IMR-90 (cell line): ENCODE results near the gene HMOX1. TPM values are rescaled to one million over a fixed set of nuclear protein-coding genes. Genes with fewer than 3 reads are reported as not detected.

Experiments used
- ATAC-seq: fragments of 200-7000 bp; cut with Tn5 transposase; 2 replicates; pipeline ENCODE4 v1.9.1; 2020; ENCODE audit warnings: low read depth, mild to moderate bottlenecking, moderate library complexity
- BruUV-seq: library from RNA; stranded (reverse); fragments of 400-500 nt; replicated peaks from 2 replicates; lab custom pipeline; 2021; lab: Mats Ljungman, UMichigan
- CTCF ChIA-PET: fragments of 300-600 bp; formaldehyde crosslinking; extraction: SDS; loops from one replicate; lab custom pipeline; 2021; ENCODE audit warnings: antibody characterized with exemption; lab: Yijun Ruan, JAX
- POLR2A ChIA-PET: fragments of 300-600 bp; sonication (Branson Sonifier 250); formaldehyde crosslinking; loops from one replicate; lab custom pipeline; 2022; ENCODE audit warnings: antibody characterized with exemption; ENCODE audit not compliant: unreplicated experiment; lab: Charles Lee
- DNase-seq: peaks from one replicate; pipeline ENCODE4 v3.0.0; 2013
- H2AFZ ChIP-seq: replicated peaks from 2 replicates; pipeline ENCODE3; 2013; ENCODE audit warnings: low read length, mild to moderate bottlenecking; ENCODE audit not compliant: poor library complexity
- H2AK5ac ChIP-seq: 2 replicates; pipeline ENCODE4 v1.6.1; 2013; ENCODE audit warnings: low read depth, low read length, inconsistent platforms
- H2AK9ac ChIP-seq: replicated peaks from 2 replicates; pipeline ENCODE3; 2013; ENCODE audit warnings: mild to moderate bottlenecking, low read depth, low read length, moderate library complexity; ENCODE audit not compliant: poor library complexity
- H2BK120ac ChIP-seq: 2 replicates; pipeline ENCODE4 v1.6.1; 2013; ENCODE audit warnings: low read depth, low read length, inconsistent platforms
- H2BK15ac ChIP-seq: 3 replicates; pipeline ENCODE4 v1.6.1; 2013; ENCODE audit warnings: low read depth, low read length, inconsistent platforms
- H2BK20ac ChIP-seq: 2 replicates; pipeline ENCODE4 v1.6.1; 2013; ENCODE audit warnings: low read depth, mild to moderate bottlenecking, inconsistent platforms, low read length, moderate library complexity
- H2BK5ac ChIP-seq: 2 replicates; pipeline ENCODE4 v1.6.1; 2013; ENCODE audit warnings: mild to moderate bottlenecking, low read depth, low read length, inconsistent platforms; ENCODE audit not compliant: poor library complexity, severe bottlenecking
- H3K14ac ChIP-seq: replicated peaks from 2 replicates; pipeline ENCODE4 v1.6.1; 2013; ENCODE audit warnings: low read depth, low read length, inconsistent platforms
- H3K18ac ChIP-seq: 2 replicates; pipeline ENCODE4 v1.6.1; 2013; ENCODE audit warnings: low read depth, low read length, control low read depth
- H3K23ac ChIP-seq: 2 replicates; pipeline ENCODE4 v1.6.1; 2013; ENCODE audit warnings: low read depth, low read length, inconsistent platforms
- H3K27ac ChIP-seq: 2 replicates; pipeline ENCODE4 v1.5.1; 2013; ENCODE audit warnings: mild to moderate bottlenecking, control low read depth, low read length; ENCODE audit not compliant: insufficient read depth
- H3K27me3 ChIP-seq: 2 replicates; pipeline ENCODE4 v1.6.1; 2013; ENCODE audit warnings: low read length; ENCODE audit not compliant: control insufficient read depth, insufficient read depth
- H3K36me3 ChIP-seq: 2 replicates; pipeline ENCODE4 v1.6.1; 2013; ENCODE audit warnings: low read length, mixed read lengths; ENCODE audit not compliant: control insufficient read depth, insufficient read depth
- H3K4ac ChIP-seq: 2 replicates; pipeline ENCODE4 v1.6.1; 2013; ENCODE audit warnings: low read depth, low read length, inconsistent platforms
- H3K4me1 ChIP-seq: 2 replicates; pipeline ENCODE4 v1.6.1; 2013; ENCODE audit warnings: low read length, mixed read lengths; ENCODE audit not compliant: control insufficient read depth, insufficient read depth
- H3K4me2 ChIP-seq: 2 replicates; pipeline ENCODE4 v1.6.1; 2013; ENCODE audit warnings: low read depth, mild to moderate bottlenecking, control low read depth, low read length, moderate library complexity
- H3K4me3 ChIP-seq: 2 replicates; pipeline ENCODE4 v1.5.1; 2013; ENCODE audit warnings: low read depth, mild to moderate bottlenecking, control low read depth, low read length, moderate library complexity; ENCODE audit not compliant: insufficient read depth
- H3K56ac ChIP-seq: 2 replicates; pipeline ENCODE4 v1.6.1; 2013; ENCODE audit warnings: low read length, inconsistent platforms; ENCODE audit not compliant: insufficient read depth; ENCODE audit errors: extremely low read depth
- H3K79me1 ChIP-seq, 2 experiments: 2 replicates each; pipeline ENCODE4 v1.6.1; 2013; ENCODE audit warnings: low read length in 2 of 2, inconsistent platforms in 1 of 2, low read depth in 1 of 2
- H3K9ac ChIP-seq: 2 replicates; pipeline ENCODE4 v1.6.1; 2013; ENCODE audit warnings: low read depth, low read length, control low read depth
- H3K9me1 ChIP-seq: 2 replicates; pipeline ENCODE4 v1.6.1; 2013; ENCODE audit warnings: low read length, inconsistent platforms; ENCODE audit not compliant: insufficient read depth
- H3K9me3 ChIP-seq: 2 replicates; pipeline ENCODE4 v1.6.1; 2013; ENCODE audit warnings: low read length; ENCODE audit not compliant: control insufficient read depth, insufficient read depth
- H4K20me1 ChIP-seq: 2 replicates; pipeline ENCODE4 v1.6.1; 2013; ENCODE audit warnings: low read length, inconsistent platforms; ENCODE audit not compliant: insufficient read depth
- H4K5ac ChIP-seq: 2 replicates; pipeline ENCODE4 v1.6.1; 2013; ENCODE audit warnings: mild to moderate bottlenecking, low read depth, low read length, control low read depth
- H4K8ac ChIP-seq, 2 experiments: 2 replicates each; pipeline ENCODE4 v1.6.1; 2013; ENCODE audit warnings: low read depth in 2 of 2, low read length in 2 of 2, control low read depth in 1 of 2, inconsistent platforms in 1 of 2
- H4K91ac ChIP-seq: 2 replicates; pipeline ENCODE4 v1.6.1; 2013; ENCODE audit warnings: low read depth, low read length, inconsistent platforms; ENCODE audit not compliant: insufficient read depth
- BHLHE40 ChIP-seq: fragments of 150-350 bp; IDR thresholded peaks from 2 replicates; pipeline ENCODE4 v1.6.1; 2016; ENCODE audit warnings: mild to moderate bottlenecking, low read depth, low read length
- FOS ChIP-seq: fragments of 150-350 bp; IDR thresholded peaks from 2 replicates; pipeline ENCODE4 v1.6.1; 2016; ENCODE audit warnings: low read depth, low read length
- MAZ ChIP-seq: IDR thresholded peaks from 2 replicates; pipeline ENCODE4 v1.6.1; 2012; ENCODE audit warnings: low read depth, mild to moderate bottlenecking, low read length, improper control_type of control experiment, moderate library complexity, borderline replicate concordance
- MXI1 ChIP-seq: IDR thresholded peaks from 2 replicates; pipeline ENCODE4 v1.6.1; 2012; ENCODE audit warnings: low read depth, mild to moderate bottlenecking, low read length, moderate library complexity, borderline replicate concordance
- POLR2A ChIP-seq: IDR thresholded peaks from 2 replicates; pipeline ENCODE4 v1.6.1; 2012; ENCODE audit warnings: mild to moderate bottlenecking, low read depth, low read length
- RCOR1 ChIP-seq: IDR thresholded peaks from 2 replicates; pipeline ENCODE4 v1.6.1; 2012; ENCODE audit warnings: mild to moderate bottlenecking, low read length, improper control_type of control experiment; ENCODE audit not compliant: insufficient replicate concordance
- RFX5 ChIP-seq: IDR thresholded peaks from 2 replicates; pipeline ENCODE4 v1.8.0; 2012; ENCODE audit warnings: low read depth, mild to moderate bottlenecking, low read length, moderate library complexity
- WGBS, 2 experiments: methylation state at CpG; one replicate each; pipeline versions ENCODE4 v1.1.5 to v1.1.7; 2013; ENCODE audit warnings: missing lambda C conversion rate in 2 of 2; ENCODE audit not compliant: insufficient read length in 1 of 2; ENCODE audit errors: extremely low coverage in 2 of 2; 5-methylcytosine and 5-hydroxymethylcytosine counted together
- dilution Hi-C: fragments of 300-500 bp; cut with HindIII; formaldehyde crosslinking; loops from one replicate; pipeline ENCODE4 v1.14.3; 2018; ENCODE audit warnings: low sequenced_read_pairs; ENCODE audit not compliant: unreplicated experiment
- in situ Hi-C: fragments of 300-500 bp; cut with MboI; formaldehyde crosslinking; loops from 3 replicates; pipeline ENCODE4 v1.14.3; 2019; ENCODE audit warnings: low sequenced_read_pairs, inconsistent platforms, mixed read lengths
- intact Hi-C: fragments of 100-400 bp; cut with micrococcal nuclease; formaldehyde crosslinking; loops from 2 replicates; pipeline ENCODE4 v1.10.0; 2022
- polyA plus RNA-seq, 3 experiments: library from polyadenylated mRNA; depleted of rRNA; stranded (reverse); fragments of >200 nt; gene quantifications; 2 replicates each; pipeline ENCODE4 v1.2.3, GENCODE V29; 2012; ENCODE audit warnings: low replicate concordance in 1 of 3
- total RNA-seq: library from RNA; depleted of rRNA; stranded (reverse); fragments of >200 nt; gene quantifications from 2 replicates; pipeline ENCODE4 v1.2.3, GENCODE V29; 2012
- TF ChIP-seq, protein P1 (sequence below): fragments of 150-350 bp; IDR thresholded peaks from 2 replicates; pipeline ENCODE4 v1.6.1; 2016; ENCODE audit warnings: low read depth, mild to moderate bottlenecking, low read length, moderate library complexity, borderline replicate concordance

The HMOX1 gene
- total and polyA plus RNA-seq, 2 of the 4 experiments (the other 2 are of a cell fraction), result 23.1 to 50.5 TPM

DNA sequence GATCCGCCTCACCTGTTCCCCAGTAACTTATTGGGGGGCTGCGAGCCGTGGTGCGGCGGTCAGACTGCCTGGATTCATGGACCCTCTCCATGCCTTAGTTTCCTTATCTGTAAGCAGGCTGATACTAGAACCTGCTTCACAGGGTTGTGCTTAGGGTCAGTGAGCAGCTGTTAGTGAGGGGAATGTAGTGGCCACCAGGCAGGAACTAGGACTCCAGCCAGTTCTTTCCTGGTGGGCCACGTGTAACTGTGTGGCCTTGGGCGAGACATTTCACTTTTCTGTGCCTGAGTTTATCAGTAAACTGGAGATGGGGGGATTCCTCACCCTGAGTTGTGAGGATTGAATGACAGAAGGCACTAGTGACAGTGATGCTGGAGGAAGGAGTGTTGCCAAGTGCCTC, 43.9 kb downstream of the HMOX1 start:
- intact Hi-C loops, result no loop called here
- H3K9ac ChIP-seq, result no peak overlapping the region
- WGBS, 2 experiments, result 40% methylated on average over 1 of the region's 7 CpGs; no CpG with 5 or more reads in 1 of the 2 experiments
- DNase-seq (no peak), ATAC-seq (no peak)
- H3K9me3 ChIP-seq, result no peaks in the 10 kb centered on the region
- H3K4me1 ChIP-seq, result peaks cover 16% of the 10 kb centered on the region
- H2BK20ac ChIP-seq, result no peak overlapping the region
- H3K27ac ChIP-seq, result no peak overlapping the region
- peaks cover 4% of the 10 kb centered on the region; the same call in 1 of the 2 replicates for H4K20me1 ChIP-seq
- H2AK9ac ChIP-seq, result no peak overlapping the region
- H3K4ac ChIP-seq, result no peak overlapping the region
- no peak overlapping the region for H3K4me2 ChIP-seq
- dilution Hi-C loops, result no loop called here
- no peak overlapping the region for H4K8ac ChIP-seq
- H3K56ac ChIP-seq, result no peak overlapping the region
- no peak overlapping the region for H3K4me3 ChIP-seq
- no peak overlapping the region for H2BK5ac ChIP-seq
- no peak overlapping the region for H4K91ac ChIP-seq
- H3K9me1 ChIP-seq, result no peaks in the 10 kb centered on the region; the same call in 1 of the 2 replicates
- no peak overlapping the region for H3K14ac ChIP-seq
- ChIA-PET POLR2A (no interaction called here), CTCF (interaction anchor here (1.0 kb wide), 1 partner anchor 159 kb away, joined by 3 read pairs; no protein-coding TSS in a partner anchor)
- H3K27me3 ChIP-seq, result no peaks in the 10 kb centered on the region
- BruUV-seq, result no TSS peak
- no peak overlapping the region for H3K23ac ChIP-seq
- H4K5ac ChIP-seq, result no peak overlapping the region
- no peak overlapping the region for H2BK15ac ChIP-seq
- H3K79me1 ChIP-seq, result peaks cover 0 to 14% of the 10 kb centered on the region in 2 experiments; a peak in 2 of 4 replicates
- no peak overlapping the region for H2AK5ac ChIP-seq
- peak overlapping the region; percentile 56 for H2AFZ ChIP-seq
- no peak overlapping the region for H2BK120ac ChIP-seq
- TF ChIP-seq, protein P1, sequence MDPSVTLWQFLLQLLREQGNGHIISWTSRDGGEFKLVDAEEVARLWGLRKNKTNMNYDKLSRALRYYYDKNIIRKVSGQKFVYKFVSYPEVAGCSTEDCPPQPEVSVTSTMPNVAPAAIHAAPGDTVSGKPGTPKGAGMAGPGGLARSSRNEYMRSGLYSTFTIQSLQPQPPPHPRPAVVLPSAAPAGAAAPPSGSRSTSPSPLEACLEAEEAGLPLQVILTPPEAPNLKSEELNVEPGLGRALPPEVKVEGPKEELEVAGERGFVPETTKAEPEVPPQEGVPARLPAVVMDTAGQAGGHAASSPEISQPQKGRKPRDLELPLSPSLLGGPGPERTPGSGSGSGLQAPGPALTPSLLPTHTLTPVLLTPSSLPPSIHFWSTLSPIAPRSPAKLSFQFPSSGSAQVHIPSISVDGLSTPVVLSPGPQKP, result no peak
- TF ChIP-seq FOS (no peak), RFX5 (no peak), BHLHE40 (no peak), MAZ (no peak), MXI1 (no peak), RCOR1 (no peak), POLR2A (no peak)
- peaks cover 15% of the 10 kb centered on the region for H3K36me3 ChIP-seq
- in situ Hi-C loops, result no loop called here
- H3K18ac ChIP-seq, result no peak overlapping the region
